ENCODE data around the gene ZC3H18. TPM values are rescaled to one million over a fixed set of nuclear protein-coding genes. Genes with fewer than 3 reads are reported as not detected.

Gene ZC3H18
- total RNA-seq, 2 donors from 2014 or later, result 88.7 to 99.0 TPM

DNA sequence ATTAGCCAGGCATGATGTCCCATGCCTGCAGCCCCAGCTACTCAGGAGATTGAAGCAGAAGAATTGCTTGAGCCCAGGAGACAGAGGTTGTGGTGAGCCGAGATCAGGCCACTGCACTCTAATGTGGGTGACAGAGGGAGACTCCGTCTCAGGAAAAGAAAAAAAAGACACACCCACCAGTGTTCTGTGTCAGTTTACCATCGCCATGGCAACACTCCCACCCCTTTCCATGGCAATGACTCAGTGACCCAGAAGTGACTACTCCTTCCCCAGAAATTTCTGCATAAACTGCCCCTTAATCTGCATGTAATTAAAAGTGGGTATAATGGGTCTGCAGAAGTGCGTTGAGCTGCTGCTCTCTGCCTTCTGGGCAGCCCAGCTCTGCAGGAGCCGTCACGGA is 4.0 kb upstream of the ZC3H18 start:
- no peak overlapping the region for H3K27ac Mint-ChIP-seq
- ATAC-seq (replicated peaks in 1 of 2) (peak; percentile 48 to 54), DNase-seq (peak; percentile 75 to 79)
- peaks cover 37% of the 10 kb centered on the region for H3K4me1 Mint-ChIP-seq (ENCODE audit: low read depth)
- no peaks in the 10 kb centered on the region for H3K27me3 Mint-ChIP-seq (ENCODE audit: low read depth)
- H3K9me3 Mint-ChIP-seq, result no peaks in the 10 kb centered on the region
- H3K4me3 Mint-ChIP-seq, result no peak overlapping the region
- no peaks in the 10 kb centered on the region for H3K36me3 Mint-ChIP-seq (ENCODE audit: insufficient read depth in 2 of 2)

DNA sequence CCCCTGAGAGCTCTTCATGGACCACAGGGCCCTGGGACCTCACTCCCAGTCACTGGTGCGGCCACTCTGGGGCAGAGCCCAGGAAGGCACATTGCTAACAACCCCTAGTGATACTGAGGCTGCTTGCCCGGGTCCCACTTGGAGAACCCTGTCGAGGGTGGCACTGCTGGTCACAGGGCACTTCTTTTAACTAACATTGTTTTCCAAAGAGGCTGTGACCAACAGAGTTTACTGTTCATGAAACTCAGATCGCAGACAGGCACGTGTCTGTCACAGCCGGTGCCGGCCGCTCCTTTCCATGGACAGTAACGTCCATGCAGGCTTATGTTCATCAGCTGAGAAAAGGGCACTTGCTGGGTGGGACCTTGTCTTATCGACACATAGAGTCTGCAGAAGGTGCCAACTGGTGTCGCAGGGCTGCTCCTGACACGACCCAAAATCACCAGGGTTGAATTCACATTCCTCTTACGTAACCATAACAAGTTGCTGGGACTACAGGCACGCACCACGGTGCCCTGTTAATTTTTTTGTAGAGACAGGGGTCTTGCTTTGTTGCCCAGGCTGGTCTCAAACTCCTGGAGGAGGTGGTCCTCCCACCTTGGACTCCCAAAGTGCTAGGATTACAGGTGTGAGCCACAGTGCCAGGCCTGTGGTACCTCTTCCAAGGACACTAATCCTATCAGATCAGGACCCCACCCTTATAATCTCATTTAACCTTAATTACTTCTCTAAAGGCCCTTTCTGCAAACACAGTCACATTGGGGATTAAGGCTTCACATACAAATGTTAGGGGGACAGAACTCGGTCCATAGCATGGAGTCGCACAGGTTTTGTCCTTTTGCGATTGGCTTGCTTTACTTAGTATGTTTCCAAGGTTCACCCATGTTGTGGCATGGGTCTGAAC is 1.2 kb upstream of the ZC3H18 start:
- Mint-ChIP-seq H3K4me1 (ENCODE audit: low read depth) (peaks cover 55% of the 10 kb centered on the region), H3K27ac (peak overlapping the region; percentile 91), H3K36me3 (ENCODE audit: insufficient read depth in 2 of 2) (peaks cover 0 to 3% of the 10 kb centered on the region in 2 donors), H3K4me3 (peak overlapping the region; percentile 92 to 93), H3K27me3 (ENCODE audit: low read depth) (no peaks in the 10 kb centered on the region), H3K9me3 (no peaks in the 10 kb centered on the region)
- DNase-seq (no peak), ATAC-seq (replicated peaks in 1 of 2) (no peak)

DNA sequence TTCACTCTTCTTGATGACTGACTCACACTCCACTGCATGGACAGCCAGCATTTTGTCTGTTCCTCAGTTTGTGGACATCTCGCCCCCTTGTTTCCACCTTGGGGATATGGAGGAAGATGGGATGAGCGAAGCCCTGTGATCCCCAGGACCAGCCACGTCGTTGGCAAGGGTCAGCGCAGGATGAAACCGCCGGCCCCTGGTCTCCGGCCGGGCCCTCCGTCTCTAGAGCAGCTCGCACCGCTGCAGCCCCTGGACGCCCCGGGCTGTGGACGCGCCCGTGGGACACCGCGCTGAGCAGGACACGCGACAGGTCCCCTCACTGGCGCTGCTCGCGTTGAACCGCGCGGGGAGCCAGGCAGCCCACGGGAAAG is 604 bp upstream of the ZC3H18 start:
- Mint-ChIP-seq H3K27ac (peak overlapping the region; percentile 91), H3K4me3 (peak overlapping the region; percentile 92 to 93), H3K4me1 (ENCODE audit: low read depth) (peaks cover 57% of the 10 kb centered on the region), H3K9me3 (no peaks in the 10 kb centered on the region), H3K36me3 (ENCODE audit: insufficient read depth in 2 of 2) (peaks cover 0 to 5% of the 10 kb centered on the region in 2 donors), H3K27me3 (ENCODE audit: low read depth) (no peaks in the 10 kb centered on the region)
- DNase-seq, result no peak
- peak; percentile 30 to 50 for ATAC-seq (replicated peaks in 1 of 2)

DNA sequence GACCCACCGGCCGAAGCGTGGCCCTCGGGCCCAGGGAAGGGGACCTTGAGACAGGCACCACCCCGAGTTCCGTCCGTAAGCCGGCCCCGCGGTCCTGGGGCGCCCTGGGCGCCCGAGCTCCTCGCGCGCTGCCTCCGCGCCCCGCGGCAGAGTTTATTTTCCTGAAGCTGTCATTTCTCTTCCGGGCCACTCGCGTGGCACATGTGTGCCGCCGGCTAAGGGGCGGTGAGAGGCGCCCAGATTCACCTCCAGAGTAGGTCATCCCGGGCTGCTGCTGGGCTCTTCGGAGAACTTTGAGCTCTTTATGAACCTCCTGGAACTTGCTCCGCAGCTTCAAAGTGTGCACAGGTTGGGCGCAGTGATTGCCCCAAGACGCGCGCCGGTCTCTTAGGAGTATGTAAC is 489 bp downstream of the ZC3H18 start:
- Mint-ChIP-seq H3K4me1 (ENCODE audit: low read depth) (peaks cover 53% of the 10 kb centered on the region), H3K36me3 (ENCODE audit: insufficient read depth in 2 of 2) (peaks cover 0 to 5% of the 10 kb centered on the region in 2 donors), H3K27me3 (ENCODE audit: low read depth) (no peaks in the 10 kb centered on the region), H3K27ac (peak overlapping the region; percentile 72), H3K4me3 (peak overlapping the region; percentile 86 to 91), H3K9me3 (no peaks in the 10 kb centered on the region)
- ATAC-seq (replicated peaks in 1 of 2) (peak; percentile 41 to 43), DNase-seq (peak; percentile 39 to 50)

DNA sequence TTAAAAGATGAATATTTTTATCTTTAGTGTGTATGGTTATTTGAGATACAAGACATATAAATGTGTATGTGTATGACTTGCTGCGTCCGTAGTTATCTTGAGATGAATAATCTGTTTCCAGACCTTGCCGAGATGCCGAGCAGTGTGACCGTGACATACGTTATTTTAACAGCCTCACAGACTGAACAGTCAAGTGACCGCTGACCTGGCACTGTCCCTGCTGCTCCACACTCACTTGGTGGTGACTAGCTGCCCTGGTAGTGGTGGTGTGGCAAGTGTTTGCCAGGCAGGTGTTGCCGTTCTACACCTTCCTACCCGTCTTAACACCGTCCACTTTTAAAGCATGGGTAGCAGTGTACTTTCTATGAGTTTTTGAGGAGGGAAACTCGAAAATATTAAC is 5.0 kb downstream of the ZC3H18 start:
- Mint-ChIP-seq H3K9me3 (no peaks in the 10 kb centered on the region), H3K4me3 (no peak overlapping the region), H3K27me3 (ENCODE audit: low read depth) (no peaks in the 10 kb centered on the region), H3K27ac (no peak overlapping the region), H3K36me3 (ENCODE audit: insufficient read depth in 2 of 2) (peaks cover 10 to 20% of the 10 kb centered on the region in 2 donors), H3K4me1 (ENCODE audit: low read depth) (peaks cover 65% of the 10 kb centered on the region)
- DNase-seq (no peak), ATAC-seq (replicated peaks in 1 of 2) (no peak)

DNA sequence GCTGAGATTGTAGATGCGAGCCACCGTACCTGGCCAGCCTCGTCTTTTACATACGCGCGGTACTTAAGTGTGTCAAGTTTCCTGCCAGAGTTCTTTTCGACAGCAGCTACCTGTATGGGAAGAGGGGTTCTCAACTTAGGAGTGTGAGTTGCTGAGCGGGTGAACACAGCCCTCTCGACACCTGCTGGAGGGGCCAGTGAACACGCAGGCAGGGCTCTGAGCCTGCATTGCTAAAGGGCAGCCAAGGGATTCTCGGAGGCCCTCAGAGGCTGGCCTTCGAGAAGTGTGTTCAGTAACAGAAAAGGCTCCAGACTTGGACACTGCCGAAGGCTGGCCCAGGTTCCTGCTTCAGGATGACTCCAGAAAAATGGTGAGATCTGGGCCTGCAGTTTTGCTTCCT is 6.1 kb downstream of the ZC3H18 start:
- Mint-ChIP-seq H3K36me3 (ENCODE audit: insufficient read depth in 2 of 2) (peaks cover 10 to 24% of the 10 kb centered on the region in 2 donors), H3K27ac (no peak overlapping the region), H3K9me3 (no peaks in the 10 kb centered on the region), H3K27me3 (ENCODE audit: low read depth) (no peaks in the 10 kb centered on the region), H3K4me1 (ENCODE audit: low read depth) (peaks cover 69% of the 10 kb centered on the region), H3K4me3 (no peak overlapping the region)
- ATAC-seq (replicated peaks in 1 of 2), result no peak
- no peak for DNase-seq

DNA sequence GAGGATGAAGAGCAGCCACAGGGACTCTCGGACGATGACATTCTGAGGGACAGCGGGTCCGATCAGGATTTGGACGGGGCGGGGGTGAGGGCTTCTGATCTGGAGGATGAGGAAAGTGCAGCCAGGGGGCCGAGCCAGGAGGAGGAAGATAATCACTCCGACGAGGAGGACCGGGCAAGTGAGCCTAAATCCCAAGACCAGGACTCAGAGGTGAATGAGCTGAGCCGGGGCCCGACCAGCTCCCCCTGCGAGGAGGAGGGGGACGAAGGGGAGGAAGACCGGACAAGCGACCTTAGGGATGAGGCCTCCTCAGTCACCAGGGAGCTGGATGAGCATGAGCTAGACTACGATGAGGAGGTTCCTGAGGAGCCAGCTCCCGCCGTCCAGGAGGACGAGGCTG is 7.0 kb downstream of the ZC3H18 start:
- Mint-ChIP-seq H3K27ac (peak overlapping the region; percentile 80), H3K4me1 (ENCODE audit: low read depth) (peaks cover 65% of the 10 kb centered on the region), H3K27me3 (ENCODE audit: low read depth) (no peaks in the 10 kb centered on the region), H3K4me3 (no peak overlapping the region), H3K9me3 (no peaks in the 10 kb centered on the region), H3K36me3 (ENCODE audit: insufficient read depth in 2 of 2) (peaks cover 12 to 28% of the 10 kb centered on the region in 2 donors)
- DNase-seq, result no peak
- no peak for ATAC-seq (replicated peaks in 1 of 2)

DNA sequence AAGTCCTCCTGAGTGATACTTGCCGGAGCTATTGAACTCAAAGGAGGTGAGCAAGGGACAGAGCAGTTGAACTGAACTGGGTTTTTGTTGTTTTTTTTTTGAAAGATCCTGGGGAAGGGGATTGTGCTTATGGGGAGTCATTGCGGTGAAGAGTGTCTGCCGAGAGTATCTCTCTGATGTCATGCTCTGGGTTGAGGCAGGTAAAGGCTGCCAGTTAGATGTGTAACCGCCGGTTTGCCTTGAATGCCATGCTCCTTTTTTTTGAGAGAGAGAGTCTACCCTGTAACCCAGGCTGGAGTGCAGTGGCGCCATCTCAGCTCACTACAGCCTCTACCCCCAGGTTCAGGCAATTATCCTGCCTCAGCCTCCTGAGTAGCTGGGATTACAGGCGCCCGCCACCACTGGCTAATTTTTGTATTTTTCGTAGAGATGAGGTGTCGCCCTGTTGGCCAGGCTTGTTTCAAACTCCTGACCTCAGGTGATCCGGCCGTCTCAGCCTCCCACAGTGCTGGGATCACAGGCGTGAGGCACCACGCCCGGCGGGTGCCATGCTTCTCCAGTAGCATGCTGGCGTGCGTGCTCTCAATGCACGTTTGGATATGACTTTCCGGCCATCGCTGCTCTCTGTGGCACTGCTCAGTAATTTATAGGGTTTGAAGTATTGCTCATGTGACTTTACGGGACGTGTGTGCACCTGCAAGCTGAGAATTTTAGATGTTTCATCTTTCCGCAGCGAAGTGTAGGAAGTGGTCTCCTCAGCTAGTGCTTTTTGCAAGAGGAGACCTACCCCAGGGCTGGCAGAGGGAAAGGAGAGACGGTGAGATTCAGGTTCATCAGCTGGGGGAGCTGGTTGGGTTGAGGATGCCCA is 8.5 kb downstream of the ZC3H18 start:
- DNase-seq (no peak), ATAC-seq (replicated peaks in 1 of 2) (peak; percentile 67 to 72)
- H3K9me3 Mint-ChIP-seq, result no peaks in the 10 kb centered on the region
- H3K4me1 Mint-ChIP-seq (ENCODE audit: low read depth), result peaks cover 56% of the 10 kb centered on the region
- peak overlapping the region; percentile 14 to 27 for H3K4me3 Mint-ChIP-seq
- peak overlapping the region; percentile 80 for H3K27ac Mint-ChIP-seq
- H3K27me3 Mint-ChIP-seq (ENCODE audit: low read depth), result no peaks in the 10 kb centered on the region
- H3K36me3 Mint-ChIP-seq (ENCODE audit: insufficient read depth in 2 of 2), result peaks cover 12 to 28% of the 10 kb centered on the region in 2 donors

DNA sequence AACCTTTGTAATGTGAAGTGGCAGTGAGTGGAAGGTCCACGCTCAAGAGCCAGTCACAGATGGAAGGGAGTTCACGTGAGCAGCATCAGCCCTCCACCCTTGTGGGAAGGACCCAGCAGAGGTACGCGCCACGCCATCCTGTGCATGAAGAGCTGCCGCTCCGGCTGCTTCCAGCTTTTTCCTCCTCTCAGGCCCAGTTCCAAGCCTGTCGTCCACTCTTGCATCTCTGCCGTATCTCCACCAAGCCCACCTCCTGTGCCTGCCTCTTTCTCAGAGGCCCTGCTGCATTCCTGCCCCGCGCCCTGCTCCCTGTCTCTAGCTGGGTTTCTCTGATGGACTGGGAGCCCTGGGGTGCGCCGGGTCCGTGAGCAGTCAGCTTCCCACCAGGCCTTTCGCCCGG is 10.2 kb downstream of the ZC3H18 start:
- DNase-seq (no peak), ATAC-seq (replicated peaks in 1 of 2) (no peak)
- no peak overlapping the region for H3K4me3 Mint-ChIP-seq
- peaks cover 59% of the 10 kb centered on the region for H3K4me1 Mint-ChIP-seq (ENCODE audit: low read depth)
- no peaks in the 10 kb centered on the region for H3K27me3 Mint-ChIP-seq (ENCODE audit: low read depth)
- H3K36me3 Mint-ChIP-seq (ENCODE audit: insufficient read depth in 2 of 2), result peaks cover 12 to 25% of the 10 kb centered on the region in 2 donors
- peak overlapping the region; percentile 66 for H3K27ac Mint-ChIP-seq
- no peaks in the 10 kb centered on the region for H3K9me3 Mint-ChIP-seq

DNA sequence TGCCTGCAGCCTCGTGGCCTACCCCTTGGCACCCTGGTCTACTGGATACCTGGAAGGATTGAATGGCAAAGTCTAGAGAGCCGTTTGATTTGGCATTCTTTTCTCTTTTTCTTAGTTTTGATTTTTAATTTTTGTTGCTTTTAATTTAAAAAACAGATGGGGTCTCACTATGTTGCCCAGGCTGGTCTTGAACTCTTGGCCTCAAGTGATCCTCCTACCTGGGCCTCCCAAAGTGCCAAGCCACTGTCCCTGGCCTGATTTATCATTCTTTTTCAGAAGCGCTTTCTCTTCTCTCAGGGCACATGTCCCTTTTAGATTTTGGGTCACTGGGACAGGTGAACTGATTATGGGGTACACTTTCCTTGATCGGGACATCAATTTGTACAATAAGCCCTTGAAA is 10.8 kb downstream of the ZC3H18 start:
- Mint-ChIP-seq H3K9me3 (no peaks in the 10 kb centered on the region), H3K27me3 (ENCODE audit: low read depth) (no peaks in the 10 kb centered on the region), H3K4me3 (no peak overlapping the region), H3K27ac (no peak overlapping the region), H3K4me1 (ENCODE audit: low read depth) (peaks cover 59% of the 10 kb centered on the region), H3K36me3 (ENCODE audit: insufficient read depth in 2 of 2) (peaks cover 12 to 27% of the 10 kb centered on the region in 2 donors)
- no peak for DNase-seq
- no peak for ATAC-seq (replicated peaks in 1 of 2)

DNA sequence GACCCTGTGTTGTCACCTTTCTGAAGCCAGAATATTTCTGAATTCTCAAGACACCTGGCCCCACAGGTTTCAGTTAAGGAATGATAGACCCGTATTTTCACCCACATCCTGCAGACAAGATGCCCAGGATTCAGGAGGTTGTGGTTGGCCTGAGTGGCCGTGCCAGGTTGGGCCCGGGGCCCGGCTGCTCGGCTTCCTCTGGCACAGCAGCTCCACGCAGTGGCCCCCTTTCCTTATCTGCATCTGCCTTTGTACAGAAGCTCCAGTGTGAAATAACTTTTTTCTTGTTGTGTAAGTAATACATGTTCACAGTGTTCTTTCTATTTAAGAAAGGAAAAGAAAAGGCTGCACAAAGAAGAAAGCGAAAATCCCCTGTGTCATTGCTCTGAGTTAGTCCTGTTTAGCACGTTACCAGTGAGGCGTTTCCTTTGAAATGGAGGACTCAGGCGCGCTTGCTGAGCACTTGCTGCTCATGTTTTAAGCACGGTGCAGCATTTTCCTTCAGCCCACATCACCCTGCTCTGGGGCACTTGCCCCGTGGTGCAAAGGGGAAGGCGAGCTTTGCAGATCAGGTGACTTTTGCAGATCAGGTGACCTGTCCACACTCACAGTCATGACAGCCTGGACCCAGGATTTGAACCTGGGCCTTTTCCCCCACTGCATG is 12.8 kb downstream of the ZC3H18 start:
- H3K27me3 Mint-ChIP-seq (ENCODE audit: low read depth), result no peaks in the 10 kb centered on the region
- peak overlapping the region in 1 of 2 donors; percentile 72 for H3K4me3 Mint-ChIP-seq
- peaks cover 52% of the 10 kb centered on the region for H3K4me1 Mint-ChIP-seq (ENCODE audit: low read depth)
- peaks cover 11 to 23% of the 10 kb centered on the region in 2 donors for H3K36me3 Mint-ChIP-seq (ENCODE audit: insufficient read depth in 2 of 2)
- peak in 1 of 2 donors; percentile 42 for ATAC-seq (replicated peaks in 1 of 2)
- H3K9me3 Mint-ChIP-seq, result no peaks in the 10 kb centered on the region
- peak overlapping the region; percentile 92 for H3K27ac Mint-ChIP-seq
- no peak for DNase-seq

DNA sequence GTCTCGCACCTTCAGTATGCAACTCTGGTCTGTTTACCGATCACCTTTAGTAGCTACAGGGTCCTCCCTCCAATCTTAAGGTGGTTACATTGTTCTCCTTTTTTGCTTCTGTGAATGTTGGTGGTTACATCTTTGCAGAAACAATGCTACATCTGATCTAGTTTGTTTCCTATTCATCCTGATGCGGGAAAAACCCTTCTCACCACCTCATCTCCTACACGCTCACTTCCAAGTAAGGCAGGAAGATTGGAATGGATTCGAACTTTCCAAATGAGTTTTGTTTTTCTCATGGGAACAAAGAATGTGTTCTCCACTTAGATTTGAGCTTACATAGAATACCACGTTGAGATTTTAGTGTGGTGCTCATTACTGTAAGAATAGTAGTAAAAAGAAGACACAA is 14.5 kb downstream of the ZC3H18 start:
- Mint-ChIP-seq H3K4me3 (peak overlapping the region in 1 of 2 donors; percentile 47), H3K9me3 (no peaks in the 10 kb centered on the region), H3K4me1 (ENCODE audit: low read depth) (peaks cover 52% of the 10 kb centered on the region), H3K36me3 (ENCODE audit: insufficient read depth in 2 of 2) (peaks cover 11 to 23% of the 10 kb centered on the region in 2 donors), H3K27ac (peak overlapping the region; percentile 78), H3K27me3 (ENCODE audit: low read depth) (no peaks in the 10 kb centered on the region)
- DNase-seq (no peak), ATAC-seq (replicated peaks in 1 of 2) (no peak)

DNA sequence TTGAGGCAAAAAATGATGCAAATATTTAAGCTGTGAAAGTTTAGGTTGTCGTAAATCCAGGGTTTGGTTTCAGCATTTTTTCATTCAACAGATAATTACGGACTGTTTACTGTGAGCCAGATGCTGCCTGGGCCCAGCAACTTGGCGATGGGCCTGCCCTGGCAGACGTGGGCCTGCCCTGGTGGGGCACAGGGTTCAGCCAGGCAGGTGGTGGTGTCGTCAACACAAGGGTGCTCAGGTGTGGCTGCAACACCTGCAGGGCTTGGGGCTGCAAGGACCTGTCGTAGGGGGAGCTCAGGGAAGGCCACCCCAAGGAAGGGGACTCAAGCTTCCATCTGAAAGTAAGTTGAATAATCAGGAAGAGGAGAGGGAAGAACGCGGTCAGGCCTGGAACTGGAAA is 15.1 kb downstream of the ZC3H18 start:
- DNase-seq (no peak), ATAC-seq (replicated peaks in 1 of 2) (no peak)
- Mint-ChIP-seq H3K36me3 (ENCODE audit: insufficient read depth in 2 of 2) (peaks cover 11 to 24% of the 10 kb centered on the region in 2 donors), H3K4me1 (ENCODE audit: low read depth) (peaks cover 48% of the 10 kb centered on the region), H3K4me3 (no peak overlapping the region), H3K9me3 (no peaks in the 10 kb centered on the region), H3K27ac (peak overlapping the region; percentile 78), H3K27me3 (ENCODE audit: low read depth) (no peaks in the 10 kb centered on the region)
